NCI-H1436 treated with DMSO at 0.1 percent for 48 hours (cell line): Measurements from ENCODE around the gene KHK.

Source experiments
- DNase-seq: peaks from one replicate; lab custom pipeline; 2025; lab: John Stamatoyannopoulos, UW

The KHK gene

GRCh38 chr2:27086724-27087593, at the start of gene KHK:
Gene KHK (plus strand): TSS chr2:27086772. CDS start chr2:27087260, 488 bp downstream.
- no peak for DNase-seq

- no peak for DNase-seq
These were observed 48.6 kb upstream of the KHK start for GRCh38 chr2:27038012-27038411.

GRCh38 chr2:27038631-27039339, 47.8 kb upstream of the KHK start:
- no peak for DNase-seq

GRCh38 chr2:27039426-27039825, 47.1 kb upstream of the KHK start:
- DNase-seq: no peak

- no peak for DNase-seq
These were observed 46.7 kb upstream of the KHK start for GRCh38 chr2:27039871-27040270.

GRCh38 chr2:27040282-27040681, 46.3 kb upstream of the KHK start:
- DNase-seq: no peak

GRCh38 chr2:27041752-27042151, 44.8 kb upstream of the KHK start:
- DNase-seq: no peak

- no peak for DNase-seq
These were observed 44.4 kb upstream of the KHK start for GRCh38 chr2:27042159-27042661.

GRCh38 chr2:27042985-27043634, 43.5 kb upstream of the KHK start:
- no peak for DNase-seq

- DNase-seq: no peak
These were observed 36.9 kb upstream of the KHK start for GRCh38 chr2:27049422-27050280.

- peak; percentile 80 for DNase-seq
These were observed 36.1 kb upstream of the KHK start for GRCh38 chr2:27050281-27050995.

GRCh38 chr2:27050996-27051901, 35.3 kb upstream of the KHK start, which contains the start of gene AGBL5:
Gene AGBL5 (plus strand): TSS chr2:27051668. CDS start chr2:27052959, 1,291 bp downstream.
- peak; percentile 80 for DNase-seq

GRCh38 chr2:27051902-27052645, 34.5 kb upstream of the KHK start:
- DNase-seq: no peak

- no peak for DNase-seq
These were observed 33.3 kb upstream of the KHK start for GRCh38 chr2:27053321-27053720.

- no peak for DNase-seq
These were observed 32.8 kb upstream of the KHK start for GRCh38 chr2:27053776-27054175.

GRCh38 chr2:27054721-27055120, 31.9 kb upstream of the KHK start:
- DNase-seq: no peak

GRCh38 chr2:27057184-27057583, 29.4 kb upstream of the KHK start:
- DNase-seq: no peak

- DNase-seq: no peak
These were observed 28.4 kb upstream of the KHK start for GRCh38 chr2:27058210-27058609.
